ENCODE data around the gene DNMT3L. TPM values are rescaled to one million over a fixed set of nuclear protein-coding genes. Genes with fewer than 3 reads are reported as not detected.

Gene DNMT3L
- total RNA-seq, 1 experiment from 2014 or later = not detected

GRCh38 chr21:44260066-44260465, 1.6 kb downstream of the DNMT3L start:
- Mint-ChIP-seq H3K27me3 (ENCODE audit: low read depth) (no peaks in the 10 kb centered on the region), H3K4me3 (no peak overlapping the region), H3K4me1 (peaks cover 4% of the 10 kb centered on the region), H3K27ac (no peak overlapping the region), H3K36me3 (no peaks in the 10 kb centered on the region), H3K9me3 (no peaks in the 10 kb centered on the region)
- ATAC-seq = no peak
- CTCF ChIA-PET = interaction anchor here (0.6 to 1.9 kb wide), 3 partner anchors 37 to 1592 kb away, joined by 3 to 5 read pairs (median 3); no protein-coding TSS in a partner anchor
- TF ChIP-seq ETV6 (CRISPR knock-in tag; IDR thresholded peaks at IDR 0.05) = no peak
- TF ChIP-seq TP53 (CRISPR knock-in tag; IDR thresholded peaks at IDR 0.05) = no peak
- TF ChIP-seq, protein P1, sequence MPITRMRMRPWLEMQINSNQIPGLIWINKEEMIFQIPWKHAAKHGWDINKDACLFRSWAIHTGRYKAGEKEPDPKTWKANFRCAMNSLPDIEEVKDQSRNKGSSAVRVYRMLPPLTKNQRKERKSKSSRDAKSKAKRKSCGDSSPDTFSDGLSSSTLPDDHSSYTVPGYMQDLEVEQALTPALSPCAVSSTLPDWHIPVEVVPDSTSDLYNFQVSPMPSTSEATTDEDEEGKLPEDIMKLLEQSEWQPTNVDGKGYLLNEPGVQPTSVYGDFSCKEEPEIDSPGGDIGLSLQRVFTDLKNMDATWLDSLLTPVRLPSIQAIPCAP (CRISPR knock-in tag; IDR thresholded peaks at IDR 0.05) = no peak
- TF ChIP-seq ATF1 (CRISPR knock-in tag; IDR thresholded peaks at IDR 0.05) = no peak
- TF ChIP-seq, protein P2, sequence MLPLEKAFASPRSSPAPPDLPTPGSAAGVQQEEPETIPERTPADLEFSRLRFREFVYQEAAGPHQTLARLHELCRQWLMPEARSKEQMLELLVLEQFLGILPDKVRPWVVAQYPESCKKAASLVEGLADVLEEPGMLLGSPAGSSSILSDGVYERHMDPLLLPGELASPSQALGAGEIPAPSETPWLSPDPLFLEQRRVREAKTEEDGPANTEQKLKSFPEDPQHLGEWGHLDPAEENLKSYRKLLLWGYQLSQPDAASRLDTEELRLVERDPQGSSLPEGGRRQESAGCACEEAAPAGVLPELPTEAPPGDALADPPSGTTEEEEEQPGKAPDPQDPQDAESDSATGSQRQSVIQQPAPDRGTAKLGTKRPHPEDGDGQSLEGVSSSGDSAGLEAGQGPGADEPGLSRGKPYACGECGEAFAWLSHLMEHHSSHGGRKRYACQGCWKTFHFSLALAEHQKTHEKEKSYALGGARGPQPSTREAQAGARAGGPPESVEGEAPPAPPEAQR (CRISPR knock-in tag; IDR thresholded peaks at IDR 0.05) = no peak
- TF ChIP-seq FOXJ3 (CRISPR knock-in tag; IDR thresholded peaks at IDR 0.05; ENCODE audit: borderline replicate concordance) = no peak
- no peak for TF ChIP-seq CREB1 (CRISPR knock-in tag; IDR thresholded peaks at IDR 0.05)
- TF ChIP-seq PREB (CRISPR knock-in tag; IDR thresholded peaks at IDR 0.05; ENCODE audit: borderline replicate concordance) = no peak
- TF ChIP-seq CREM (CRISPR knock-in tag; IDR thresholded peaks at IDR 0.05) = no peak
- TF ChIP-seq, protein P3, sequence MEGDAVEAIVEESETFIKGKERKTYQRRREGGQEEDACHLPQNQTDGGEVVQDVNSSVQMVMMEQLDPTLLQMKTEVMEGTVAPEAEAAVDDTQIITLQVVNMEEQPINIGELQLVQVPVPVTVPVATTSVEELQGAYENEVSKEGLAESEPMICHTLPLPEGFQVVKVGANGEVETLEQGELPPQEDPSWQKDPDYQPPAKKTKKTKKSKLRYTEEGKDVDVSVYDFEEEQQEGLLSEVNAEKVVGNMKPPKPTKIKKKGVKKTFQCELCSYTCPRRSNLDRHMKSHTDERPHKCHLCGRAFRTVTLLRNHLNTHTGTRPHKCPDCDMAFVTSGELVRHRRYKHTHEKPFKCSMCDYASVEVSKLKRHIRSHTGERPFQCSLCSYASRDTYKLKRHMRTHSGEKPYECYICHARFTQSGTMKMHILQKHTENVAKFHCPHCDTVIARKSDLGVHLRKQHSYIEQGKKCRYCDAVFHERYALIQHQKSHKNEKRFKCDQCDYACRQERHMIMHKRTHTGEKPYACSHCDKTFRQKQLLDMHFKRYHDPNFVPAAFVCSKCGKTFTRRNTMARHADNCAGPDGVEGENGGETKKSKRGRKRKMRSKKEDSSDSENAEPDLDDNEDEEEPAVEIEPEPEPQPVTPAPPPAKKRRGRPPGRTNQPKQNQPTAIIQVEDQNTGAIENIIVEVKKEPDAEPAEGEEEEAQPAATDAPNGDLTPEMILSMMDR (IDR thresholded peaks at IDR 0.05) = no peak
- TF ChIP-seq TEAD1 (CRISPR knock-in tag; IDR thresholded peaks at IDR 0.05) = no peak
- TF ChIP-seq CBFB (CRISPR knock-in tag; IDR thresholded peaks at IDR 0.05; ENCODE audit: low read depth) = no peak
- no peak for TF ChIP-seq OVOL2 (CRISPR knock-in tag; IDR thresholded peaks at IDR 0.05; ENCODE audit: borderline replicate concordance)
- no peak for TF ChIP-seq E2F4 (CRISPR knock-in tag; IDR thresholded peaks at IDR 0.05; ENCODE audit: borderline replicate concordance, low read depth)
- no peak for TF ChIP-seq SMAD4 (CRISPR knock-in tag; IDR thresholded peaks at IDR 0.05)
- TF ChIP-seq EMX1 (CRISPR knock-in tag; IDR thresholded peaks at IDR 0.05) = no peak
- TF ChIP-seq, protein P4, sequence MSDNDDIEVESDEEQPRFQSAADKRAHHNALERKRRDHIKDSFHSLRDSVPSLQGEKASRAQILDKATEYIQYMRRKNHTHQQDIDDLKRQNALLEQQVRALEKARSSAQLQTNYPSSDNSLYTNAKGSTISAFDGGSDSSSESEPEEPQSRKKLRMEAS (CRISPR knock-in tag; IDR thresholded peaks at IDR 0.05) = no peak
- POLR2A ChIA-PET = interaction anchor here (0.6 kb wide), 1 partner anchor 267 kb away, joined by 5 read pairs; no protein-coding TSS in a partner anchor
- DNase-seq (ENCODE audit: low spot score) = no peak

- Mint-ChIP-seq H3K9me3 (no peaks in the 10 kb centered on the region), H3K4me1 (peaks cover 4% of the 10 kb centered on the region), H3K4me3 (no peak overlapping the region), H3K27ac (no peak overlapping the region), H3K36me3 (no peaks in the 10 kb centered on the region), H3K27me3 (ENCODE audit: low read depth) (no peaks in the 10 kb centered on the region)
- CTCF ChIA-PET = interaction anchor here (1.4 kb wide), 1 partner anchor 38 kb away, joined by 4 read pairs; no protein-coding TSS in a partner anchor
- ATAC-seq (no peak), DNase-seq (ENCODE audit: low spot score) (no peak)
- POLR2A ChIA-PET = no interaction called here
- TF ChIP-seq FOXP1 (CRISPR knock-in tag; IDR thresholded peaks at IDR 0.05; ENCODE audit: borderline replicate concordance) (no peak), STAT6 (CRISPR knock-in tag; conservative IDR thresholded peaks at IDR 0.05; ENCODE audit: low read depth) (no peak), ZNF416 (CRISPR knock-in tag; IDR thresholded peaks at IDR 0.05) (no peak), ETV6 (CRISPR knock-in tag; IDR thresholded peaks at IDR 0.05) (no peak)
Observed at GRCh38 chr21:44259082-44259705, 2.5 kb downstream of the DNMT3L start.

Data from WTC11 (cell line).